HG02938 (cell line): ENCODE measurements around the gene CDC14C.

Source experiments
- ATAC-seq: cut with Tn5 transposase; IDR thresholded peaks from one replicate; pipeline ENCODE4 v1.9.1; 2021; ENCODE audit warnings: mild to moderate bottlenecking, moderate library complexity; ENCODE audit not compliant: unreplicated experiment

Gene CDC14C

GRCh38 chr7:48971173-48971572 is 46.8 kb downstream of the CDC14C start:
- no peak for ATAC-seq

- ATAC-seq: no peak
These were observed 51.9 kb downstream of the CDC14C start for GRCh38 chr7:48976253-48976652.

DNA sequence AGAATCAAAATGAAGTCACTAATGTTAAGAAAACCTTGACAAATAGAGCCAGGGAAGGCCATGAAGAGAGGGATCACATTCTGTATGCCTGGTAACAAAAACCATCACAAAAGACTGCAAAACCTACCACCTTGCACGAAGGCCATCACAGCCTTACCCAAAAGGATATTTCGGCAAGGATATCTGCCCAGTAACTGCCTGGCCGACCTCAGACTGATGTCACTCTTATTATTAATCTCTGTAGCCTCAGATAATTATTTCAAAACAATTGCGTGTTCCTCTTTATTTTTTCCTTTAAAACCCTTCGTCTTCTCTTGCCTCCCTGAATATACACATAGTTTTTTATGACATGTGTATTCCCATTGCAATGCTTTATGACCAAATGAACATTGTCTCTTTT is 52.5 kb downstream of the CDC14C start:
- no peak for ATAC-seq
